ENCODE measurements around the gene SLC35G1.

SLC35G1 gene, protein sequence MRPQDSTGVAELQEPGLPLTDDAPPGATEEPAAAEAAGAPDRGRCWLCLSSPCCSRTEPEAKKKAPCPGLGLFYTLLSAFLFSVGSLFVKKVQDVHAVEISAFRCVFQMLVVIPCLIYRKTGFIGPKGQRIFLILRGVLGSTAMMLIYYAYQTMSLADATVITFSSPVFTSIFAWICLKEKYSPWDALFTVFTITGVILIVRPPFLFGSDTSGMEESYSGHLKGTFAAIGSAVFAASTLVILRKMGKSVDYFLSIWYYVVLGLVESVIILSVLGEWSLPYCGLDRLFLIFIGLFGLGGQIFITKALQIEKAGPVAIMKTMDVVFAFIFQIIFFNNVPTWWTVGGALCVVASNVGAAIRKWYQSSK

DNA sequence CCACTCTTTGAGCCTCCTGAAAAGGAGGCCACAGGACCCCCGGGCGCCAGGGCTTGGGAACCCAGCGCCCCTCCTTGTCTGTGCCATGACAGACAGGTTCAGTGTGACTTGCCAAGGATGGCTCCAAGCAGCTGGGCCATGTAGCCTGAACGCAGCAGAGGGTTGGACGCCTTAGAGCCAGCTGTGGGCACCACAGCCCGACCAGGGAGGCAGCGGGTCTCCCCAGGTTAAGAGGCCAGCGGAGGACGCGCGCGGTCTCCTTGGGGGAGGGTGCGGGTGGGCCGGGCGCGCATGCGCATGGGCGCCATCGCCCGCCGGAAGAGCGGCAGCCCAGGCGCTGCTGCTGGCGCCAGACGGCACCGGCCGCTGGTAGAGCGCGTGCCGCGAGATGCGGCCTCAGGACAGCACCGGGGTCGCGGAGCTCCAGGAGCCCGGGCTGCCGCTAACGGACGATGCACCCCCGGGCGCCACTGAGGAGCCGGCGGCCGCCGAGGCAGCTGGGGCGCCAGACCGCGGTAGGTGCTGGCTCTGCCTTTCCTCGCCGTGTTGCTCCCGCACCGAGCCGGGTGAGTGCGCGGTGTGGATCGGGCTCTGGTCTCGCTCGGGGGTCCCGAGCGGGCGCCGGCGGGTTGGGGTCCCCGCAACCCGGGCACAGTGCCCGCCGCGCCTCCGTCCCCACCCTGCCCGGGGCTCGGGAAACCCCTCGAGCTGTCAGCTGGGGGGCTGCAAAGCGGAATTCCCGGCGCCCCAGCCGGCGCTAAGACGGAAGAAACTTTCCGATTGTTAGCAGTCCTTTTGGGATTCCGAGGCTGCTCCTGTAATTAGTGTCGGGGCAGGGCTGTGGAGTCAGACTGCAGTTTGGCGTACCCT lies at the start of gene SLC35G1:
Gene SLC35G1 (plus strand): TSS at position 333 of the 870 bp plus-strand sequence. CDS start 56 bp downstream, at position 389.
- no peak for DNase-seq (ENCODE audit: low read depth, low spot score)

DNA sequence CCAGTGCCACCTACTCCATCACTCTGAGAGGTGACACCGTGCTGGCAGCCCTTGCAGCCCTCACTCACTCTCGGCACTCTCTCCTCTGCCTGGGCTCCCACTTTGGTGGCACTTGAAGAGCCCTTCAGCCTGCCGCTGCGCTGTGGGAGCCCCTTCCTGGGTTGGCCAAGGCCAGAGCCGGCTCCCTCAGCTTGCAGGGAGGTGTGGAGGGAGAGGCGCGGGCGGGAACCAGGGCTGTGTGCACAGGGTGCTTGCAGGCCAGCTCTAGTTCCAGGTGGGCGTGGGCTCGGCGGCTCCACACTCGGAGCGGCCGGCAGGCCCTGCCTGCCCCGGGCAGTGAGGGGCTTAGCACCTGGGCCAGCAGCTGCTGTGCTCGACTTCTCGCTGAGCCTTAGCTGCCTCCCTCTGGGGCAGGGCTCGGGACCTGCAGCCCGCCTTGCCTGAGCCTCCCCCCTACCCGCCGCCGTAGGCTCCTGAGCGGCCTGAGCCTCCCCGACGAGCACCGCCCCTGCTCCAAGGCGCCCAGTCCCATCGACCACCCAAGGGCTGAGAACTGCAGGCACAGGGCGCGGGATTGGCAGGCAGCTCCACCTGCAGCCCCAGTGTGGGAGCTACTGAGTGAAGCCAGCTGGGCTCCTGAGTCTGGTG lies 48.7 kb upstream of the SLC35G1 start:
- no peak for DNase-seq (ENCODE audit: low read depth, low spot score)

DNA sequence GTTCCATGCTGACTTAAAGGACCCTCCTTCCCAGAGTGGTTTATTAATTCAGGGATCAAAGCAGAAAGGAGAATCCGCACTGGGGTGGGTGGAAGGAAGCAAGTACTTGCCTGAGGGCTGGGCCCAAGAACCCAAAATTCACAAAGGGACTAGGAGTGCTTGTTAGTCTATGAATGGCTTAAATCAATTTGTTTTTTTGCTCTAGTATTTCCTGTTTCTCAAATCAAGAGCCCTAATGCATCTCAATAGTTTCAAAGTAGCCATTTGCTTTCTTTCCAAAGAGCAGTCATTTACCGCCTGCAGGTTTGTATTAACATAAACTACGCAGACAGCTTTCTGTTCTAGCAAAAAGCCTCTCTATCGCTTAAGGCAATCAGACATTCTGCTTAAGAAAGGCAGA lies 44.2 kb upstream of the SLC35G1 start:
- DNase-seq (ENCODE audit: low read depth, low spot score), result no peak

DNA sequence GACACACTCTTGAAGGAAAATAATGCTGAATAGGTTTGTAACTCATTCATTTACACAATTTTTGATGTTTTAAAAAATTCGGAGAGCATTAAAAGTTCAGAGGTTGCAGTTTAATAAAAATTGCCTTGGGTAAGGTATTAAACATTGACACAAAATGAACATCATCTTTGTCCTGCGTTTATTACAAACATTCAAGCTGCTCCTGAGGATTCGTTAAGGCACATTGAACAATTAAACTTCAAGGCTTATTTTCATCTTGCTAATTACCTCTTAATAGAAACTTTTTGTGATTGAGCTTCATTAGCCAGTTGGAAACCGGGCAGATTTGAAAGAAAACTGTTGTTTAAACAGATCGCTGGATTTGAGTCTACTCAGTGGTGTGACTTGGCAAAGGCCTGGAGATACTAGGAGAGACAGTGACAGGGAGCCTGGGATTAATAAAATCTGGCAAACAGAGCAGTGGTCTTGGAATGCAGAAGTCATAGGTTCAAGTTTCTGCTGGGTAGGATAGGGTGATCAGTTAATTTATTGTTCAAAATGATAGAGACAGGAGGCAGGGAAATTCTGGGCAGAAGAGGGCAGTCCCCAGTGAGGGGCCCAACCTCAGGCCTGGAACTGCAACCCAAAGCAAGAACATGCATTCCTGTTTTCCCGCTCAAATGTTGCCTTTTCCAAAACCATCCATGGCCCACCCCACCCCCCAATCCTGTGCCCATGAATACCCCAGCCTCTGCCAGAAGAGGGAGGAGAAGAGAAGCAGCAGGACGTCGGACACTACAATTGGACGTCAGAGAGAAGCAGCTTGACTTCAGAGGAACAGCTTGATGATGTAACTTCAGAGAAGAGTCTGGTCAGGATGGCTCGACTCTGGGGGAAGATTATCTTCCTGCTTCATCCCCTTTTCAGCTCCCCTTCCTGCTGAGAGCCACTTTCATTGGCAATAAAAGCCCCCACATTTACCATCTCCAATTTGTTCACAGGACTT lies 43.5 kb upstream of the SLC35G1 start:
- DNase-seq (ENCODE audit: low read depth, low spot score), result no peak

DNA sequence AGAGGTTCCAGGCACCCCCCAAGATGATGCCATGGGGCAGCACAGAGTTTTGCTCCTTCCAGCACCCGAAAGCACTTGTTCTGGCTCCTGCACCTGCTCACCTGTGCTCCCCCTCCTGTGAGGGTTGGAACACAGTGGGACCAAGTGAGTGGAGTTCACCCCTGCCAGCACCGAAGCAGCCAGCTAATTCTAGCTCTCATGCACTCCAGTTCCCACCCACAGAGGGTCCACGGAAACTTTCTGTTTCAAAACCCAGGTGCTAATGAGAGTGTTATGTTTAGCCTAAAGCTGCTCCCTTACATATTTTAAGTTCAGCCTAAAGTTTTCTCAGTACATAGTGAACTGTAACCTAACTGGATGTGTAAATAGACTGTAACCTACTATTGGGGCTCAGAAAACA lies 42.6 kb upstream of the SLC35G1 start:
- no peak for DNase-seq (ENCODE audit: low read depth, low spot score)

DNA sequence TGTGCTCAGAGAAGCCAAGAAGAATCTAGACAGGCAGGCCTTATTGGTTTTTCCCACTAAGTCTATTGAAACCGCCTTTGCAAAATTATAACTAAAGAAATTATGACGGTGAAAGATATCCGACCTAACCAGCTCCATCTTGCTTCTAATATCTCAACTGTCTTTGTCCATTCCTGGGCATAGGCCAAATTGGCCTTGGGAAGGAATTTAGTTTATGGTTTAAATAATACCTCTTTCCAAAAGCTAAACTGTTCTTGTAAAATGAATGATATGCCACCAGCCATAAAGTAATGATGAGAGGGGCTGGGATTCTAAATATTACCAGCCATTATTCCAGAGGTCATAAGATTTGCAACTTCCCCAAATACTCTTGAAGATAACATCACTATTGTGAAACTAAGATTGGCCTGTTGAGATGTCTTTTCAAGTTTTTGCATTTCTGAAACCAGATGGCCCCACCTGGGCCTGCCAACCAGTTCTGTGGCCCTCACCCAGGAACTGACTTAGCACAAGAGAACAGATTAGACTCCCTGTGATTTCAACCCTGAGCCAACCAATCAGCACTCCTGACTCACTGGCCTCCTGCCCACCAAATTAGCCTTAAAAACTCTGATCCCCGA lies 41.2 kb upstream of the SLC35G1 start:
- DNase-seq (ENCODE audit: low read depth, low spot score), result no peak

DNA sequence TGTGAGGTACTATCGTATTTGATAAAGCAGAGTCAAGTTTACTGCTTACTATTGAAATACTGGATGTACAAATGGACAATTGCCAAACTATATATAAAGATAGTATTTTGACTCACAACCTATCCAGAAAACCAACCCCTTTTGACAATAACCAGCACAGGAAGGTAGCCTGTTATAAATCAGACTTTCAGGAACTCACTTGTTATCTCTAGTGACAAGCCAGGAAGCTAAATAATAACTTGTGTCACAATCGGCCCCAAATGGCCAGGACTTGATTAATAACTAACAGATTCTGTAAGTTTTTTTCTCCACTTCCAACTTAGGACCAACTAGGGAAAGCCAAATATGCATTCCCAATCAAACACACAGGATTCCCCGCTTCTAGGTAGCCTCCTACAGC lies 38.8 kb upstream of the SLC35G1 start:
- no peak for DNase-seq (ENCODE audit: low read depth, low spot score)

DNA sequence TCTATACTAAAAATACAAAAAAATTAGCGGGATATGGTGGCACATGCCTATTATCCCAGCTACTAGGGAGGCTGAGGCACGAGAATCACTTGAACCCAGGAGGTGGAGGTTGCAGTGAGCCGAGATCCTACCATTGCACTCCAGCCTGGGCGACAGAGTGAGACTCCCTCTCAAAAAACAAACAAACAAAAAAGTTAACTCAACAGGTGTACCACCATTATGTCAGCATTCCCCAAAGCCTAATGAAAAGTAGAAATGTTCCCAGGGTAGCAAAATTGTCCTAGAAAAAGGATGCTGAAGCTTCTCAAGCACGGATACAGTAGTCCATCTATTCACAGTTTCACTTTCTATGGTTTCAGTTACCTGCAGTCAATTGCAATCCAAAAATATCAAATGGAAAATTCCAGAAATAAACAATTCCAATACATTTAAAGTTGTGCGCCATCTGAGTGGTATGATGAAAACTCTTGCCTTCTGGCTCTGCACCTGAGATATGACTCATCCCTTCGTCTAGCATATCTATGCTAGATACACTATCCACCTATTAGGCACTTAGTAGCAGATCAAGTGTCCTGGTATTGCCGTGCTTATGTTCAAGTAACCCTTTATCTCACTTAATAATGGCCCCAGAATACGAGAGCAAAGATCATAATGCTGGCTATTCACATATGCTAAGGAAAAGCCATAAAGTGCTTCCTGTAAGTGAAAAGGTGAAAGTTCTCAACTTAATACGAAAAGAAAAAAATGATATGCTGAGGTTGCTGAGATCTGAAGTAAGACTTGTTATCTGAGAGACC lies 37.2 kb upstream of the SLC35G1 start:
- no peak for DNase-seq (ENCODE audit: low read depth, low spot score)

DNA sequence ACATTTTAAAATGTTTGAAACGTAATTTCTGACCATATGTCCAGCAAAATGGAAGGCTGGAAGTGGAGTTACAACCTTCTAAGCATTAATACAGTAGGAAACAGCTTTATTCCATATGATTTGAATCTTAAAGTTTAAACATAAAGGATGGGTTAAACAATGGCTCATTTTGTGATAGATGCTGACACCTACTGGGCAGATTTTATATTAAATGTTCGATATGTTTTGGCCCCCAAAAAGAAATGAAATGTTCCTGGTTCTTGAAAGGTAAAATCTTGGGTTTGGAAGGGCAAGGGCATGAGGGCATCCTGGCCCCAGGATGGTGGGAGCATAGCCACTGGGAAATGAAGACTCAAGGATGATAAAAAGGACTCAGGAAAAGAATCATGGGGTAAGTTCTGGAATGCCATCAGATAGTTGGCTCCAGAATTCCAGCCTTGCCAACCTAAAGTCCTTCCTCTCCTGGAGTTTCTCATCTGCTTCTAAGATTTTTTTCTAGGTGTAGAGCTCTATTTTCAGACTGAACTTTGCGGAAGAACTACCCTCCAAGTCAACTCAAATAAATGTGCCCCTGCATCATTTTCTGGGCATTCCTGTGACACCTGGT lies 34.6 kb upstream of the SLC35G1 start:
- DNase-seq (ENCODE audit: low read depth, low spot score), result no peak

DNA sequence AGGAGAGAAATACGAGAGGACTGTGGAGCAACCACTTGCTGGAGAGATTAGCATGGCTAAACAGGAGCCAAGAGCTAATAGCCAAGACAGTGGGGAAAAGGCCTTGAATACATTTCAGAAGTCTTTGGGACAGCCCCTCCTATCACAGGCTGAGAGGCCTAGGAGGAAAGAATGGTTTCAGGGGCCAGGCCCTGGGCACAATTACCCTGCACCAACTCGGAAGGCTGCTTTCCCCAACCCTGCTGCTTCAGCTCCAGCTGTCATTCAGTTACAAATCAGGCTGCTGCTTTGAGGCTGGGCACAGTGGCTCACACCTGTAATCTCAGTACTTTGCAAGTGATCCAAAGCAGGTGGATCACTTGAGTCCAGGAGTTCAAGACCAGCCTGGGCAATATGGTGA lies 32.0 kb upstream of the SLC35G1 start:
- no peak for DNase-seq (ENCODE audit: low read depth, low spot score)

DNA sequence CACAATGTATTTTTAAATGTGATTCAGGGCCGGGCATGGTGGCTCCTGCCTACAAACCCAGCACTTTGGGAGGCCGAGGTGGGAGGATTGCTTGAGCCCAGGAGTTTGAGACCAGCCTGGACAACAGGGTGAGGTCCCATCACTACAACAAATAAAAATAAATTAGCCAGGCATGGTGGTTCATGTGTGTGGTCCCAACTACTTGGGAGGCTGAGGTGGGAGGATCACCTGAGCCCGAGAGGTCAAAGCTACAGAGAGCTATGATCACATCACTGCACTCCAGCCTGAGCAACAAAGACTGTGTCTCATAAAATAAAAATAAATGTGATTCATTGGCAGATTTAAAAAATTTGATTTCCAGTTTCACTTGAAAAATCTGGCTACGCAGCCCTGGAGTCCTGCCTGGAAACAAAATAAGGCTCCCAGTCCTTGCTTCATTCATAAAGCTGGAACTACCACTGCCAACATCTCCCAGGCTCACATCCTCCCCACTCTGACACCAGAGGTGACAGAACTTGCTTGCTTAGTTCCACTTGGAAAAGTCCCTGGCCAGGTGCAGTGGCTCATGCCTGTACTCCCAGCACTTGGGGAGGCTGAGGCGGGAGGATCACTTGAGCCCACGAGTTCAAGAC lies 27.9 kb upstream of the SLC35G1 start:
- no peak for DNase-seq (ENCODE audit: low read depth, low spot score)

DNA sequence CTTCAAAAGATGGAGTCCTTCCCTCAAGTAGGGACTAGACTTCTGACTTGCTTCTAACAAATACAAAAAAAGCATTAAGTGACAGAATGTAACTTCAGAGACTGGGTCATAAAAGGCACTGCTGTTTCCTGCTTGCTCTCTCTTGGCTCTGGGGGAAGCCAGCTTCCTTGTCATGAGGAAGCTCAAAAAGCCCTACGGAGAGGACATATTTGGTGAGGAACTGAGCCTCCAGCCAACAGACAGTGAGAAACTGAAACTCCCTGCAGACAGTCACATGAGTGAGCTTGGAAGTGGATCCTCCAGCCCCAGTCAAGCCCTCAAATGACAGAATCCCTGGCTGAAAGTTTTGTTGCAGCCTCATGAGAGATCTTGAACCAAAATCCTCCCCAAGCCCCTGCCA lies 26.3 kb upstream of the SLC35G1 start:
- no peak for DNase-seq (ENCODE audit: low read depth, low spot score)

DNA sequence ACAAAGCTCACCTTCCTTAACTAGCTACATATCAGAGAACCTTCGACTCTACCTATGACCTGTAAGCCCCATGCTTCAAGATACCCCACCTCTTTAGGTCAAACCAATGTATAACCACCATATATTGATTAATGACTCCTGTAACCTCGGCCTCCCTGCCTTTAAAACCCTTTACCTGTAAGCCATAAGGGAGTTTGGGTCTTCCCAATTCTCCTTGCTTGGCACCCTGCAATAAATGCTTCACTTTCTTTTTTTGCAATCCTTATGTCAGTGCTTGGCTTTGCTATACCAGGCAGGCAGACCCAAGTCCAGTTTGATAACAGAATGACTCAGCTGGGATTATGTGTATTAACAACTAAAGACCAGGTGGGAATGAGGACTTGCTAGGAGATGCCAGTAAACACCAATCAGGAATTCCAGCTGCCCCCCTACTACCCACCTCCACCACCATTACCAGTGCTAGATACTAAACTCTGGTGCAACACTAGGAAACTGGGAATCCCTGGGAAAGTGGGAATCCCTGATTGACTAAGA lies 22.0 kb upstream of the SLC35G1 start:
- DNase-seq (ENCODE audit: low read depth, low spot score), result no peak

DNA sequence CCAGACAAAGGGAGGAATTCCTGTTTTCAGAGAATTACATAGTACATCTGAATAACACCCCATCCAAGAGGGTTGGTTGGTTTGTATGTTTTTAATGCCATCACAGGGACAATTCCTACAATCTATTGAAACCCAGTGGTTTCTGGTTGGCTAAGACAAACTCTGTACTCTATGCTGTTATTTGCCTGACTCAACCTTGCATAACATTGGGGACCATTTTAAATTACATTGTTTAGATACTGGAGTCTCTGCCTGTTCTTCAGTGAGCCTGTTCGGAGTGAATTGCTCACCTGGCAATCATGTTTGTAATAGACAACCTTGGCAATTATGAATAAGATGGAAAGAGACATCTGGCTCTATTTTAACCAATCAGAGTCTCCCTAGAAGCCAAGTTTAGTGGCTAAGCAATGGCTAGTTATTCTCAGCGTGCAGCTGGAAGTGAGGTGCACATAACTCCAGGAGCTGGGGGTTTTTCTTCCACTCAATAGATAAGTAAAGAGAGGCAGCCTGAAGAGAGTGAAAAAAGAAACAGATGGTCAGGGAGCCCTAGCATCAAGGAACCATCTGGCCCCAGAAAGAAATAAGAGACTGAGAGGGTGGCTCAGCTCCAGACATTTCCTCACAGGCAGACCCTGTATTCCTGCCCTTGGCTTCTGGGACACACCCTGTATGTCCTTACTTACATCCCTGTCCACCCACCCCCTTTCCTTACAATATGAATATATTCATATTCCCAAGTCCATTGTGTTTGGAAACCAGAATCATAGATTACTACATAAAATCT lies 21.2 kb upstream of the SLC35G1 start:
- no peak for DNase-seq (ENCODE audit: low read depth, low spot score)

DNA sequence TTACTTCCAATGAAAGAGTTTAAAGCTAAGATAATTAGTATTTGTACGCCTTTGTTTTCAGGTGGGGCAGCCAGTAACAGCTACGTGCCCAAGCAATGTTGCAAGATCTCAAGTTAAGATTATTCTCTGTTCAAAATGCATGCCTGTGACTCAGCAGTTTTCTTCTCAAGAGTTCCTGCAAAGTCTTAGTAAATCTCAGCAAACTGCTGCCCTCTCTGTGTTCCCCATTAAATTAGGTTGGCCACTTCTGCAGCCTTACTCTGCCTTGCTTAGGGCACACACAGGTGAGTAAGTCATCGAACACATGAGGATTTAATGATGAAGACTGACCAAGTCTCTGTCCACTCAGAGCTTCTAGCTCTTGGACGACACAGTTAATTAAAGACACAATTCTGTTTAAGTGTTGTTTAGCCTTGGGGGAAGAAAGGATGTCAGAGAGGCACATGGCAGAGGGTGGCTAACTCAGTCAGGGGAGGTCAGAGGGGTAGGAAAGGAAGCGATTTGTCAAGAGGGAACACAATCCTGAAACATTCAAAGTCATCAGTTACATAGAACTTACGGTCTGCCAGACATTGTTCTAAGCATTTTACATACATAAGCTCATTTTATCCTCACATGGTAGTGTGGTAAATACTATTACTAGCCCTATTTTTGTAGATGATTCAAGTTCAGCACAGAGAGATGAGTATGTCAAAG lies 20.2 kb upstream of the SLC35G1 start:
- no peak for DNase-seq (ENCODE audit: low read depth, low spot score)

DNA sequence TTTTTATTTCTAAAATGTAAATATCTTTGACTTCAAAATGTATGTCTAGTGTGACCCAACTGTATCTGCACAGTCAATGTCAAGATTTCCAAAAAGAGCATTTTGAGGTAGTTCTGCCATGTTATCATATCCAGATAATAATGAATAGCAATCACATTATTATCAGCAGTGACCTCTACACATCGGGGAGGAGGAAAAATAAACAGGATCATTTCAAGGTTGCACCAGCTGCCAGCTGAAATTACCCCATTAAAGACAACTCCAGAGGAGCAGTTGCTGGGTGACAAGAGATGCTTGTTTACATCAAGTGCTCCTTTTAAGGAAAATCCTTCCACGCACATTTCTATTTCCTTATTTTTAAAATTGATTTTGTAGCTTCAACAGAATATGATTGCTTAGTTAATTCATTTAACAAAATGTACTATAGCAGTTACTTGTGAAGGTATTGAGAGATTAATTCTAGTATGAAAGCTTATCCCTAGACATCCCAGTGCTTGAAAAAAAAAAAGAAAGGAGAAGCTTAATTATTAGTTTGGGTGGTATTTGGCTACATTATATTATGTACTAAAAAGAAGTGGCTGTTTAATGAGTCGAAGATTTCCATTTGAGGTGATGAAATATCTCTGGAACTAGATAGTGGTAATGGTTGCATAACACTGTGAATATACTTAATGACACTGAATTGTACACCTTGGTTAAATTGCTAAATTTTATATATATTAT lies 19.3 kb upstream of the SLC35G1 start:
- DNase-seq (ENCODE audit: low read depth, low spot score), result no peak

DNA sequence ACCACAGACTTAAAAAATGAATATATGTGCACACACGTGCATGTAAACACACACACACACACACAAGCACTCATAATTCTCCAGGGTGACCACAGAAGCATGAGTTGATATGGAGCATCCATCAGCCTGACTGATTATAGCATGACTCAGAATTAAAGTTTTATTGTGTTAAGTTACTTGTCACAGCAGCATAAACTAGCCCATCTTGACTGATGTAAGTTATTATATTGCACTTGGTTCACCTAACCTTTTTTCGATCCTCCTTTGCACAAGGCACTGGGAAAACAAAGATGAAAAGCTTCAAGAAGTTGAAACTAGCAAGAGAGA lies 18.8 kb upstream of the SLC35G1 start:
- DNase-seq (ENCODE audit: low read depth, low spot score), result no peak
